OCI-LY1 (cell line): Measurements from ENCODE around the gene SYT14.

Experiments used
- H2AFZ ChIP-seq: fragments of 200-600 bp; sonication (generic), shearing (Covaris generic); 2 replicates; pipeline ENCODE4 v1.6.0; 2014; ENCODE audit warnings: antibody characterized with exemption, mild to moderate bottlenecking, low read length
- H3F3A ChIP-seq: fragments of 200-600 bp; sonication (generic), shearing (Covaris generic); 2 replicates; pipeline ENCODE4 v1.6.0; 2014; ENCODE audit warnings: mild to moderate bottlenecking, antibody characterized with exemption, low read length, moderate library complexity; ENCODE audit not compliant: insufficient read depth
- H3K27ac ChIP-seq: fragments of 200-600 bp; sonication (generic); 2 replicates; pipeline ENCODE4 v1.5.1; 2014; ENCODE audit warnings: low read length, mixed run types, mild to moderate bottlenecking, low read depth; ENCODE audit not compliant: poor library complexity, severe bottlenecking
- H3K27me3 ChIP-seq: fragments of 200-600 bp; sonication (generic); 2 replicates; pipeline ENCODE4 v1.6.0; 2014; ENCODE audit warnings: antibody characterized with exemption, mild to moderate bottlenecking, low read length, moderate library complexity; ENCODE audit not compliant: insufficient read depth
- H3K36me3 ChIP-seq: fragments of 200-600 bp; sonication (generic); 2 replicates; pipeline ENCODE4 v1.6.1; 2014; ENCODE audit warnings: mild to moderate bottlenecking, antibody characterized with exemption, low read length, moderate library complexity, mixed read lengths; ENCODE audit not compliant: insufficient read depth
- H3K4me1 ChIP-seq: fragments of 200-600 bp; sonication (generic); 2 replicates; pipeline ENCODE4 v1.5.1; 2014; ENCODE audit warnings: mild to moderate bottlenecking, low read length, moderate library complexity; ENCODE audit not compliant: insufficient read depth, severe bottlenecking
- H3K4me2 ChIP-seq: fragments of 200-600 bp; sonication (generic), shearing (Covaris generic); 2 replicates; pipeline ENCODE4 v1.6.1; 2014; ENCODE audit warnings: low read length
- H3K4me3 ChIP-seq: fragments of 200-600 bp; sonication (generic); 2 replicates; pipeline ENCODE4 v1.5.1; 2014; ENCODE audit warnings: low read length, low read depth, mild to moderate bottlenecking, mixed read lengths; ENCODE audit not compliant: poor library complexity, severe bottlenecking
- H3K79me2 ChIP-seq: fragments of 200-600 bp; shearing (Covaris generic); 2 replicates; pipeline ENCODE4 v1.6.1; 2016; ENCODE audit warnings: mixed run types, low read length, mixed read lengths; ENCODE audit not compliant: insufficient read depth
- H3K9ac ChIP-seq: fragments of 200-600 bp; sonication (generic), shearing (Covaris generic); 2 replicates; pipeline ENCODE4 v1.6.1; 2014; ENCODE audit warnings: mild to moderate bottlenecking, low read length, mixed read lengths
- H3K9me2 ChIP-seq: fragments of 200-600 bp; sonication (generic), shearing (Covaris generic); 2 replicates; pipeline ENCODE4 v1.6.1; 2014; ENCODE audit warnings: low read depth, mild to moderate bottlenecking, low read length, mixed read lengths
- H3K9me3 ChIP-seq: fragments of 200-600 bp; shearing (Covaris generic); 2 replicates; pipeline ENCODE4 v1.6.1; 2014; ENCODE audit warnings: low read length, mixed read lengths
- H4K20me1 ChIP-seq: fragments of 200-600 bp; sonication (generic), shearing (Covaris generic); 2 replicates; pipeline ENCODE4 v1.6.0; 2016; ENCODE audit warnings: mild to moderate bottlenecking, low read length; ENCODE audit not compliant: insufficient read depth
- EZH2 ChIP-seq: fragments of 200-600 bp; sonication (generic), shearing (Covaris generic); IDR thresholded peaks from 2 replicates; pipeline ENCODE4 v1.8.0; 2017; ENCODE audit warnings: borderline replicate concordance, mixed run types, mild to moderate bottlenecking, antibody characterized with exemption, low read length, moderate library complexity, mixed read lengths
- TF ChIP-seq, protein P1 (sequence below): fragments of 200-600 bp; sonication (generic), shearing (Covaris generic); IDR thresholded peaks from 2 replicates; pipeline ENCODE4 v1.5.1; 2017; ENCODE audit warnings: mild to moderate bottlenecking, antibody characterized with exemption, low read length, moderate library complexity, mixed read lengths

SYT14 gene

DNA sequence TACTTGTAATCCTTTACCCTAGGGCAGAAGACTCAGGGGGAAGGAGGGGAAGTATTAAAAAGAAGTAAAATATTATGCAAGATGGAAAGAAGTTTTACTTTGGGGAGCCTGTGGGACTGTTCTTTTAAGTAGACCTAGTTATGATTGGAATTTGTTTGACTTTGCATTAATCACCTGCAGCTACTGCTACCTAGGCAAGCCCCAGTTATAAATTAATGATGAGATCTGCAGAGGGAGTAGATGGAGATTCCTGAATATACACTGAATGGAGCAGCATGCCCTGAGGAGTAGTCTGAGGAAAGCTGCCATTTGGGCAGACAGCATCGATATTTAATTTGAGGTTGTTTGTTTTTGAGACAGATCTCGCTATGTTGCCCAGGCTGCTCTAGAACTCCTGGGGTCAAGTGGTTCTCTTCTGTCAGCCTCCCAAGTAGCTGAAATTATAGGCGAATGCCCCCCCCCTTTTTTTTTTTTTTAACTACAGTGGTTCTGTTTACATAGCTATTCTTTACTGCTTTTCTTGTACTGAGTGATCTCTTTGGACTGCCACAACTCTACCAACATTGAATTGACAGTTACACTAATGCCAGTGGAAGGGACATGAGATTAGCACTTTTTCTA lies 213.1 kb downstream of the SYT14 start:
- no peaks in the 10 kb centered on the region for H3K9me3 ChIP-seq
- no peak overlapping the region for H3K4me2 ChIP-seq
- no peaks in the 10 kb centered on the region for H3F3A ChIP-seq
- H3K36me3 ChIP-seq, result no peaks in the 10 kb centered on the region
- no peak overlapping the region for H3K4me3 ChIP-seq
- no peaks in the 10 kb centered on the region for H3K4me1 ChIP-seq
- H3K79me2 ChIP-seq, result no peaks in the 10 kb centered on the region
- H3K9me2 ChIP-seq, result no peaks in the 10 kb centered on the region
- no peak overlapping the region for H2AFZ ChIP-seq
- TF ChIP-seq, protein P1, sequence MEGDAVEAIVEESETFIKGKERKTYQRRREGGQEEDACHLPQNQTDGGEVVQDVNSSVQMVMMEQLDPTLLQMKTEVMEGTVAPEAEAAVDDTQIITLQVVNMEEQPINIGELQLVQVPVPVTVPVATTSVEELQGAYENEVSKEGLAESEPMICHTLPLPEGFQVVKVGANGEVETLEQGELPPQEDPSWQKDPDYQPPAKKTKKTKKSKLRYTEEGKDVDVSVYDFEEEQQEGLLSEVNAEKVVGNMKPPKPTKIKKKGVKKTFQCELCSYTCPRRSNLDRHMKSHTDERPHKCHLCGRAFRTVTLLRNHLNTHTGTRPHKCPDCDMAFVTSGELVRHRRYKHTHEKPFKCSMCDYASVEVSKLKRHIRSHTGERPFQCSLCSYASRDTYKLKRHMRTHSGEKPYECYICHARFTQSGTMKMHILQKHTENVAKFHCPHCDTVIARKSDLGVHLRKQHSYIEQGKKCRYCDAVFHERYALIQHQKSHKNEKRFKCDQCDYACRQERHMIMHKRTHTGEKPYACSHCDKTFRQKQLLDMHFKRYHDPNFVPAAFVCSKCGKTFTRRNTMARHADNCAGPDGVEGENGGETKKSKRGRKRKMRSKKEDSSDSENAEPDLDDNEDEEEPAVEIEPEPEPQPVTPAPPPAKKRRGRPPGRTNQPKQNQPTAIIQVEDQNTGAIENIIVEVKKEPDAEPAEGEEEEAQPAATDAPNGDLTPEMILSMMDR, result no peak
- no peak overlapping the region for H3K9ac ChIP-seq
- no peaks in the 10 kb centered on the region for H4K20me1 ChIP-seq
- no peak overlapping the region for H3K27ac ChIP-seq
- H3K27me3 ChIP-seq, result no peaks in the 10 kb centered on the region

- H3K79me2 ChIP-seq, result no peaks in the 10 kb centered on the region
- no peaks in the 10 kb centered on the region for H3K9me3 ChIP-seq
- H3K27ac ChIP-seq, result no peak overlapping the region
- no peak overlapping the region for H2AFZ ChIP-seq
- H3K9me2 ChIP-seq, result no peaks in the 10 kb centered on the region
- H4K20me1 ChIP-seq, result no peaks in the 10 kb centered on the region
- no peak overlapping the region for H3K9ac ChIP-seq
- H3K4me1 ChIP-seq, result no peaks in the 10 kb centered on the region
- no peaks in the 10 kb centered on the region for H3K36me3 ChIP-seq
- no peak overlapping the region for H3K4me2 ChIP-seq
- H3F3A ChIP-seq, result no peaks in the 10 kb centered on the region
- TF ChIP-seq EZH2, result no peak
- TF ChIP-seq, protein P1, result no peak
- no peaks in the 10 kb centered on the region for H3K27me3 ChIP-seq
- no peak overlapping the region for H3K4me3 ChIP-seq
Observed at GRCh38 chr1:210159211-210159610, 221.2 kb downstream of the SYT14 start.

GRCh38 chr1:210170220-210170619 lies 232.2 kb downstream of the SYT14 start:
- H3K27ac ChIP-seq, result no peak overlapping the region
- H3K9me2 ChIP-seq, result no peaks in the 10 kb centered on the region
- no peaks in the 10 kb centered on the region for H3K36me3 ChIP-seq
- H3K4me2 ChIP-seq, result no peak overlapping the region
- H3F3A ChIP-seq, result no peaks in the 10 kb centered on the region
- no peak overlapping the region for H3K4me3 ChIP-seq
- no peaks in the 10 kb centered on the region for H3K79me2 ChIP-seq
- no peak for TF ChIP-seq EZH2
- TF ChIP-seq, protein P1, result no peak
- no peaks in the 10 kb centered on the region for H3K4me1 ChIP-seq
- H3K9me3 ChIP-seq, result no peaks in the 10 kb centered on the region
- H2AFZ ChIP-seq, result no peak overlapping the region
- H3K27me3 ChIP-seq, result no peaks in the 10 kb centered on the region
- H3K9ac ChIP-seq, result no peak overlapping the region
- H4K20me1 ChIP-seq, result no peaks in the 10 kb centered on the region
